WERI-Rb-1 (cell line): Measurements from ENCODE around the gene ANGPTL2.

Experiments used
- DNase-seq: peaks from one replicate; pipeline ENCODE4 v3.0.0-alpha.2; 2020
- H3K27ac ChIP-seq: fragments of 250-450 bp; sonication (Bioruptor Pico); 2 replicates; pipeline ENCODE4 v1.5.1; 2020; ENCODE audit warnings: mild to moderate bottlenecking, moderate library complexity
- H3K27me3 ChIP-seq: fragments of 250-450 bp; sonication (Bioruptor Pico); 2 replicates; pipeline ENCODE4 v1.5.1; 2021; ENCODE audit warnings: mild to moderate bottlenecking, low read depth, moderate library complexity; ENCODE audit not compliant: insufficient read depth, severe bottlenecking
- H3K36me3 ChIP-seq: fragments of 250-450 bp; sonication (Bioruptor Pico); 2 replicates; pipeline ENCODE4 v1.5.1; 2020; ENCODE audit warnings: mild to moderate bottlenecking, moderate library complexity
- H3K4me3 ChIP-seq: 2 replicates; pipeline ENCODE4 v1.5.1; 2011; ENCODE audit warnings: low read depth, mild to moderate bottlenecking, control low read depth, low read length
- H3K9me3 ChIP-seq: fragments of 250-450 bp; sonication (Bioruptor Pico); 2 replicates; pipeline ENCODE4 v1.5.1; 2021; ENCODE audit warnings: mild to moderate bottlenecking, moderate library complexity; ENCODE audit not compliant: severe bottlenecking
- CTCF ChIP-seq: IDR thresholded peaks from 2 replicates; pipeline ENCODE4 v1.5.1; 2011; ENCODE audit warnings: low read depth, mild to moderate bottlenecking, control low read depth, inconsistent platforms, low read length

ANGPTL2 gene

GRCh38 chr9:127129073-127129717, 6.8 kb upstream of the ANGPTL2 start:
- no peak for TF ChIP-seq CTCF
- H3K27ac ChIP-seq, result no peak overlapping the region
- H3K36me3 ChIP-seq, result no peaks in the 10 kb centered on the region
- H3K9me3 ChIP-seq, result no peaks in the 10 kb centered on the region
- H3K27me3 ChIP-seq, result no peaks in the 10 kb centered on the region
- no peak for DNase-seq
- H3K4me3 ChIP-seq, result no peak overlapping the region

GRCh38 chr9:127128341-127129072, 6.1 kb upstream of the ANGPTL2 start:
- no peak for DNase-seq
- no peaks in the 10 kb centered on the region for H3K36me3 ChIP-seq
- H3K27me3 ChIP-seq, result no peaks in the 10 kb centered on the region
- H3K4me3 ChIP-seq, result no peak overlapping the region
- H3K9me3 ChIP-seq, result no peaks in the 10 kb centered on the region
- H3K27ac ChIP-seq, result no peak overlapping the region
- TF ChIP-seq CTCF, result no peak

GRCh38 chr9:127126971-127127370, 4.5 kb upstream of the ANGPTL2 start:
- no peak for DNase-seq
- no peak overlapping the region for H3K27ac ChIP-seq
- H3K4me3 ChIP-seq, result no peak overlapping the region
- H3K36me3 ChIP-seq, result no peaks in the 10 kb centered on the region
- TF ChIP-seq CTCF, result no peak
- no peaks in the 10 kb centered on the region for H3K9me3 ChIP-seq
- no peaks in the 10 kb centered on the region for H3K27me3 ChIP-seq

- no peak overlapping the region for H3K4me3 ChIP-seq
- no peak for TF ChIP-seq CTCF
- H3K9me3 ChIP-seq, result no peaks in the 10 kb centered on the region
- no peak for DNase-seq
- H3K36me3 ChIP-seq, result no peaks in the 10 kb centered on the region
- H3K27ac ChIP-seq, result no peak overlapping the region
- no peaks in the 10 kb centered on the region for H3K27me3 ChIP-seq
Observed at GRCh38 chr9:127124792-127125191, 2.4 kb upstream of the ANGPTL2 start.

GRCh38 chr9:127124111-127124531, 1.7 kb upstream of the ANGPTL2 start:
- Histone ChIP-seq H3K27ac (no peak overlapping the region), H3K27me3 (no peaks in the 10 kb centered on the region), H3K36me3 (peaks cover 2% of the 10 kb centered on the region; the same call in 1 of the 2 replicates), H3K9me3 (no peaks in the 10 kb centered on the region), H3K4me3 (no peak overlapping the region)
- DNase-seq, result no peak
- no peak for TF ChIP-seq CTCF
